Measurements from ENCODE around the gene RCBTB1.

GRCh38 chr13:49584771-49585182 is 581 bp downstream of the RCBTB1 start:
- TF ChIP-seq CTCF (IDR thresholded peaks at IDR 0.05; ENCODE audit: low read depth, low read length, poor library complexity, severe bottlenecking) (no peak), EZH2phosphoT487 (IDR thresholded peaks at IDR 0.05; ENCODE audit: borderline replicate concordance, low read length) (no peak)
